H1 (cell line): ENCODE measurements around the gene TBX6. TPM values are rescaled to one million over a fixed set of nuclear protein-coding genes. Genes with fewer than 3 reads are reported as not detected.

Experiments used
- CBX5 ChIP-seq: fragments of 300-800, 300-1000 bp; sonication (generic); IDR thresholded peaks from 2 replicates; pipeline ENCODE4 v1.7.1; 2016; ENCODE audit warnings: antibody characterized with exemption, low read length, low read depth
- GABPA ChIP-seq: IDR thresholded peaks from 2 replicates; pipeline ENCODE4 v1.6.1; 2011; ENCODE audit warnings: mild to moderate bottlenecking, low read length, moderate library complexity, borderline replicate concordance; ENCODE audit not compliant: insufficient read depth
- HDAC2 ChIP-seq, 2 experiments: fragments of 300-600 bp in 1 of 2; sonication (generic) in 1 of 2; IDR thresholded peaks; 2 replicates each; pipeline ENCODE4 v1.6.1; 2011 to 2012; ENCODE audit warnings: low read depth in 2 of 2, low read length in 2 of 2, mild to moderate bottlenecking in 2 of 2, moderate library complexity in 2 of 2, borderline replicate concordance in 1 of 2, inconsistent platforms in 1 of 2
- MAFK ChIP-seq: IDR thresholded peaks from 2 replicates; pipeline ENCODE4 v1.6.1; 2012; ENCODE audit warnings: low read depth, mild to moderate bottlenecking, improper control_type of control experiment, low read length
- SIRT6 ChIP-seq: IDR thresholded peaks from one replicate; pipeline ENCODE4 v1.7.1; 2012; ENCODE audit warnings: low read length, inconsistent platforms
- ZNF274 ChIP-seq: IDR thresholded peaks from 2 replicates; pipeline ENCODE4 v1.7.0; 2012; ENCODE audit warnings: low read length, borderline replicate concordance; ENCODE audit errors: extremely low read depth
- polyA plus RNA-seq, 7 experiments: library from polyadenylated mRNA; depleted of rRNA in 3 of 7; stranded (reverse) in 5 of 7; unstranded in 2 of 7; fragments of >200 nt in 5 of 7; fragments of 200-250 nt in 2 of 7; gene quantifications; 1 replicate in 5 of 7; 2 replicates in 1 of 7; 4 replicates in 1 of 7; pipeline versions ENCODE4 v1.2.1 to v1.2.3, GENCODE V29; 2011 to 2013; ENCODE audit warnings: missing spikeins in 2 of 7, mixed read lengths in 2 of 7
- total RNA-seq: library from RNA; stranded (reverse); fragmentation: NEBNext Ultra II Directional; extraction: Animal tissue kit (Norgen Biotek cat#: 25700); gene quantifications from 2 replicates; pipeline ENCODE4 v1.2.1, GENCODE V29; 2021
- TF ChIP-seq, protein P1 (sequence below): IDR thresholded peaks from 2 replicates; pipeline ENCODE4 v1.6.1; 2011; ENCODE audit warnings: low read depth, mild to moderate bottlenecking, low read length; ENCODE audit not compliant: insufficient read depth
- TF ChIP-seq, protein P2 (sequence below): fragments of 300-600 bp; sonication (generic); IDR thresholded peaks from 2 replicates; pipeline ENCODE4 v1.7.1; 2012; ENCODE audit warnings: low read length, moderate library complexity, mild to moderate bottlenecking, inconsistent platforms; ENCODE audit not compliant: insufficient replicate concordance

TBX6 gene
- total and polyA plus RNA-seq, 2 of the 8 experiments (the other 6 are each of a cell fraction or from before 2014, with no cell fraction given) = 2.2 to 2.8 TPM

DNA sequence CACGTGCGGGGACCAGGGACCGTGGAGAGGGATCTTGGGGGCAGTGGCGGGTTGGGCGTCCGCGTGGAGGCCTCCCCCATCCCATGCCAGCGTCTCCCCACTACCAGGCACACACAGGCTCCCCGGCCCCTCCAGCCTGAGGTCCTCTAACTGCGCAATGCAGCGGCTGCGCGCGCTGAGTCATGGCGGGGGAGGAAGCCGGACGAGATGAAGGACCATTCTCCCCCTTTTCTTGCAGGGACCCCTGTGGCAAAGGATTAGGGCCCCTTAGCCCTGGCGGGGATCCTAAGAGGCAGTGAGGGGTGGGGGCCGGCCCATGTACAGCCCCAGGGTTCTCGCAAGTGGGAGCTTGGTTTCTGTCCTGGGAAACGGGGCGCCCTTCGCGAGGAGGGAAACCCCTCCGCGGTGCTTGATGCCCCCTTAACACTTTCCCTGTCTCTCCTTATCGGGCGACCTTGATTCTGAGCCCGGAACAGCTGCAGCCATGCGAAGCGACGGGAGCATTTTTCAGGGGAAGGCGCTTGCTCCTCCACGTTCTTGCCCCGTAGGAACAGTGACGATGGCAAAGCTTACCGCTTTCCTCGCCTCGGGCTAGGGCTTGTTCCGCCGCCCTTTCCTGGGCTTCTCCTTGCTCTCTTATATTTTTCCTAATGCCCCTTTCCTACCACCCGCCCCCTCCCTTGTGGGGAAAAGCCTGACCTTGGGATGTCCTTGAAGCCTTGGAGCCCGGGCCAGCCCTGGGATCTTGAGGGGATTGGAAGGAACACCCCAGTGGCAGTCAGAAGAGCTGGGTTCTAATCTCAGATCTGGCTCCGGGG, 25.6 kb downstream of the TBX6 start (continued):
- TF ChIP-seq GABPA (no peak), SIRT6 (no peak), MAFK (peak; percentile 44; the same call in 1 of the 2 replicates), ZNF274 (no peak), HDAC2 (IDR thresholded peaks at IDR 0.05; ENCODE audit: borderline replicate concordance in 1 of 2, low read depth in 2 of 2, low read length in 2 of 2) (no peak; a peak in 1 of 4 replicates), CBX5 (no peak)
- TF ChIP-seq, protein P1, sequence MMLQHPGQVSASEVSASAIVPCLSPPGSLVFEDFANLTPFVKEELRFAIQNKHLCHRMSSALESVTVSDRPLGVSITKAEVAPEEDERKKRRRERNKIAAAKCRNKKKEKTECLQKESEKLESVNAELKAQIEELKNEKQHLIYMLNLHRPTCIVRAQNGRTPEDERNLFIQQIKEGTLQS = no peak
- TF ChIP-seq, protein P2, sequence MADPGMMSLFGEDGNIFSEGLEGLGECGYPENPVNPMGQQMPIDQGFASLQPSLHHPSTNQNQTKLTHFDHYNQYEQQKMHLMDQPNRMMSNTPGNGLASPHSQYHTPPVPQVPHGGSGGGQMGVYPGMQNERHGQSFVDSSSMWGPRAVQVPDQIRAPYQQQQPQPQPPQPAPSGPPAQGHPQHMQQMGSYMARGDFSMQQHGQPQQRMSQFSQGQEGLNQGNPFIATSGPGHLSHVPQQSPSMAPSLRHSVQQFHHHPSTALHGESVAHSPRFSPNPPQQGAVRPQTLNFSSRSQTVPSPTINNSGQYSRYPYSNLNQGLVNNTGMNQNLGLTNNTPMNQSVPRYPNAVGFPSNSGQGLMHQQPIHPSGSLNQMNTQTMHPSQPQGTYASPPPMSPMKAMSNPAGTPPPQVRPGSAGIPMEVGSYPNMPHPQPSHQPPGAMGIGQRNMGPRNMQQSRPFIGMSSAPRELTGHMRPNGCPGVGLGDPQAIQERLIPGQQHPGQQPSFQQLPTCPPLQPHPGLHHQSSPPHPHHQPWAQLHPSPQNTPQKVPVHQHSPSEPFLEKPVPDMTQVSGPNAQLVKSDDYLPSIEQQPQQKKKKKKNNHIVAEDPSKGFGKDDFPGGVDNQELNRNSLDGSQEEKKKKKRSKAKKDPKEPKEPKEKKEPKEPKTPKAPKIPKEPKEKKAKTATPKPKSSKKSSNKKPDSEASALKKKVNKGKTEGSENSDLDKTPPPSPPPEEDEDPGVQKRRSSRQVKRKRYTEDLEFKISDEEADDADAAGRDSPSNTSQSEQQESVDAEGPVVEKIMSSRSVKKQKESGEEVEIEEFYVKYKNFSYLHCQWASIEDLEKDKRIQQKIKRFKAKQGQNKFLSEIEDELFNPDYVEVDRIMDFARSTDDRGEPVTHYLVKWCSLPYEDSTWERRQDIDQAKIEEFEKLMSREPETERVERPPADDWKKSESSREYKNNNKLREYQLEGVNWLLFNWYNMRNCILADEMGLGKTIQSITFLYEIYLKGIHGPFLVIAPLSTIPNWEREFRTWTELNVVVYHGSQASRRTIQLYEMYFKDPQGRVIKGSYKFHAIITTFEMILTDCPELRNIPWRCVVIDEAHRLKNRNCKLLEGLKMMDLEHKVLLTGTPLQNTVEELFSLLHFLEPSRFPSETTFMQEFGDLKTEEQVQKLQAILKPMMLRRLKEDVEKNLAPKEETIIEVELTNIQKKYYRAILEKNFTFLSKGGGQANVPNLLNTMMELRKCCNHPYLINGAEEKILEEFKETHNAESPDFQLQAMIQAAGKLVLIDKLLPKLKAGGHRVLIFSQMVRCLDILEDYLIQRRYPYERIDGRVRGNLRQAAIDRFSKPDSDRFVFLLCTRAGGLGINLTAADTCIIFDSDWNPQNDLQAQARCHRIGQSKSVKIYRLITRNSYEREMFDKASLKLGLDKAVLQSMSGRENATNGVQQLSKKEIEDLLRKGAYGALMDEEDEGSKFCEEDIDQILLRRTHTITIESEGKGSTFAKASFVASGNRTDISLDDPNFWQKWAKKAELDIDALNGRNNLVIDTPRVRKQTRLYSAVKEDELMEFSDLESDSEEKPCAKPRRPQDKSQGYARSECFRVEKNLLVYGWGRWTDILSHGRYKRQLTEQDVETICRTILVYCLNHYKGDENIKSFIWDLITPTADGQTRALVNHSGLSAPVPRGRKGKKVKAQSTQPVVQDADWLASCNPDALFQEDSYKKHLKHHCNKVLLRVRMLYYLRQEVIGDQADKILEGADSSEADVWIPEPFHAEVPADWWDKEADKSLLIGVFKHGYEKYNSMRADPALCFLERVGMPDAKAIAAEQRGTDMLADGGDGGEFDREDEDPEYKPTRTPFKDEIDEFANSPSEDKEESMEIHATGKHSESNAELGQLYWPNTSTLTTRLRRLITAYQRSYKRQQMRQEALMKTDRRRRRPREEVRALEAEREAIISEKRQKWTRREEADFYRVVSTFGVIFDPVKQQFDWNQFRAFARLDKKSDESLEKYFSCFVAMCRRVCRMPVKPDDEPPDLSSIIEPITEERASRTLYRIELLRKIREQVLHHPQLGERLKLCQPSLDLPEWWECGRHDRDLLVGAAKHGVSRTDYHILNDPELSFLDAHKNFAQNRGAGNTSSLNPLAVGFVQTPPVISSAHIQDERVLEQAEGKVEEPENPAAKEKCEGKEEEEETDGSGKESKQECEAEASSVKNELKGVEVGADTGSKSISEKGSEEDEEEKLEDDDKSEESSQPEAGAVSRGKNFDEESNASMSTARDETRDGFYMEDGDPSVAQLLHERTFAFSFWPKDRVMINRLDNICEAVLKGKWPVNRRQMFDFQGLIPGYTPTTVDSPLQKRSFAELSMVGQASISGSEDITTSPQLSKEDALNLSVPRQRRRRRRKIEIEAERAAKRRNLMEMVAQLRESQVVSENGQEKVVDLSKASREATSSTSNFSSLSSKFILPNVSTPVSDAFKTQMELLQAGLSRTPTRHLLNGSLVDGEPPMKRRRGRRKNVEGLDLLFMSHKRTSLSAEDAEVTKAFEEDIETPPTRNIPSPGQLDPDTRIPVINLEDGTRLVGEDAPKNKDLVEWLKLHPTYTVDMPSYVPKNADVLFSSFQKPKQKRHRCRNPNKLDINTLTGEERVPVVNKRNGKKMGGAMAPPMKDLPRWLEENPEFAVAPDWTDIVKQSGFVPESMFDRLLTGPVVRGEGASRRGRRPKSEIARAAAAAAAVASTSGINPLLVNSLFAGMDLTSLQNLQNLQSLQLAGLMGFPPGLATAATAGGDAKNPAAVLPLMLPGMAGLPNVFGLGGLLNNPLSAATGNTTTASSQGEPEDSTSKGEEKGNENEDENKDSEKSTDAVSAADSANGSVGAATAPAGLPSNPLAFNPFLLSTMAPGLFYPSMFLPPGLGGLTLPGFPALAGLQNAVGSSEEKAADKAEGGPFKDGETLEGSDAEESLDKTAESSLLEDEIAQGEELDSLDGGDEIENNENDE = no peak
